Activated CD4-positive, alpha-beta T cell treated with anti-CD3 and anti-CD28 coated beads, Interleukin-2, Interleukin-6, amounts not matched to agents 100 ng/mL and 50 ng/mL, durations not matched to agents 16 hours and 8 hours (primary cell): ENCODE measurements around the gene SLC39A9.
A peak's percentile ranks its signal among the peaks of the same experiment; 100 is the strongest.

Experiments used
- DNase-seq: peaks from one replicate; pipeline ENCODE4 v3.0.0-alpha.2; 2020

SLC39A9 gene, protein sequence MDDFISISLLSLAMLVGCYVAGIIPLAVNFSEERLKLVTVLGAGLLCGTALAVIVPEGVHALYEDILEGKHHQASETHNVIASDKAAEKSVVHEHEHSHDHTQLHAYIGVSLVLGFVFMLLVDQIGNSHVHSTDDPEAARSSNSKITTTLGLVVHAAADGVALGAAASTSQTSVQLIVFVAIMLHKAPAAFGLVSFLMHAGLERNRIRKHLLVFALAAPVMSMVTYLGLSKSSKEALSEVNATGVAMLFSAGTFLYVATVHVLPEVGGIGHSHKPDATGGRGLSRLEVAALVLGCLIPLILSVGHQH

GRCh38 chr14:69398053-69398817, at the start of gene SLC39A9, which contains the start of gene ERH:
Gene SLC39A9 (plus strand): TSS chr14:69398692. CDS start chr14:69399370, 678 bp downstream.
Gene ERH (minus strand): TSS chr14:69398299. CDS start chr14:69398233, 66 bp downstream.
- DNase-seq: peak; percentile 95

- no peak for DNase-seq
Observed at GRCh38 chr14:69349091-69349777, 49.3 kb upstream of the SLC39A9 start.

DNA sequence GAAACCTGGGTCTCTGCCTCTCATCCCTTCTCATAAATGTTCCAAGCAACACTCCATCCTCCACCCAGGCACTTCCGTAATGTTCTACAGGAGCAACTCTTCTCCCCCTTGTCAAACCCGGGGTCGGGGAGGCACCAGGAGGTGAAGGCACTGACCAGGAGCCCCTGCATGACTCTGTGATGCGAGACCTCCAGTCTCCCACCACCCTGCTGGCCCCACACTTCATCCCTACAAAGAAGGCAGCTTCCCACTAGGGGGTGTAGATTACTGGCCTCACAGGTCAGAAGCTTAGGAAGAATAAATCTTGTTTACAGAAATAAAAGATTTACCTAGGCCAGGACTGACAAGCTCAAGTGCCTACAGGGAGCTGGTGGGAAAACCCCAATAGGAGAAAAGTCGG, 47.6 kb upstream of the SLC39A9 start:
- no peak for DNase-seq

GRCh38 chr14:69351385-69351784, 47.1 kb upstream of the SLC39A9 start:
- no peak for DNase-seq

- no peak for DNase-seq
Observed at GRCh38 chr14:69351911-69352310, 46.6 kb upstream of the SLC39A9 start.

DNA sequence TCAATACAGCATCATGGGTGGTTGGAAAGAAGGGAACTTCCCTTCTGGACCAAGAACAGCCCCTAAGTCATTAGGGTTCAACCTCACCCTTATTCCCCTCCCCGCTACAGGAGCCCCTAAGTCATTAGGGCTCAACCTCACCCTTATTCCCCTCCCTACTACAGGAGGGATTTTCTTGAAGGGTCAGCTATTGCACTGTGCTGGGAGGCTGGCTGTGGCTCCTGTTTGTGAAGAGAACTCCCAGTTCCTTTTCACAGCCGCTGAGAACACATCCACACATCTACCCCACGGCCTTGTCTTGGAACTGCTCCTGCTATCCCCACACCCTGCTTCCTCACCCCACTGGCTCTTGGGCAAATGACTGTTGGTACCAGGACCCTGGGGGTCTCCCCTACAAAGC, 45.3 kb upstream of the SLC39A9 start:
- DNase-seq: no peak

DNA sequence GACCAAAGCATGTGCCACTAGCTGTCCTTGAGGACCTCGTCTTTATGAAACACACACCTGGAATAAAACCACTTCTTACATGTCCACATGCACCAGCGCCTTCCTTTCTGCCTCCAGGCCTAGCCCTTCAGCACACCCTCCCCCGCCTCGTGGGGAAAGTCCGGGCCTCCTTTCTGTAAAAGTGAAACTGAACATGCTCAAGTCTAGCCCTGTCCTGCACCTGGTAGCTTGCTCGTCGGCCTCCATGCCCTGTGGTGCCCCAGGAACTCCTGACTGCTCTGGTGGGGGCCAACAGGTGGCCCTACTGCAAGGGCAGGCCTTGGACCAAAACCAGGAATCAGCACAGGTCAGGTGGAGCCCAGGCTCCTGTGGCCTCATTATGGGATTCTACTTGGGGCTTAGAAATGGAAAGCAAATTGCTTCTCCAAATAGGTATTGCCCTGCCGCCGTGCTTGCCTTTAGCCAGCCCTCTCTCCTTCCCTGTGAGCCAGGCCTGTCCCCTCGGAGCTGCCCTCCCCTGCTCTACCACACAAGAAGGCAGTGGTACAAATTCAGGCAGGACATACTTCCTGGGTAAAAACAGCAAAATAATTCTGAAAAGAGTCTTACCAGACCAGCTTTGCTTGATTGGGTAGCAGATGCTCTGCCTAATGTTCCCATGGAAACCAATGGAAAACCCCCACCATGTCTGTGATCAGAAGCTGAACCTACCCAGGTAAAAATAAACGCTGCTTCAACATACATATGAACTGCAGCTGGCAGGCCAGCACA, 43.9 kb upstream of the SLC39A9 start:
- DNase-seq: peak; percentile 83

GRCh38 chr14:69355154-69355597, 43.3 kb upstream of the SLC39A9 start:
- no peak for DNase-seq

- no peak for DNase-seq
Observed at GRCh38 chr14:69355607-69356281, 42.7 kb upstream of the SLC39A9 start.

DNA sequence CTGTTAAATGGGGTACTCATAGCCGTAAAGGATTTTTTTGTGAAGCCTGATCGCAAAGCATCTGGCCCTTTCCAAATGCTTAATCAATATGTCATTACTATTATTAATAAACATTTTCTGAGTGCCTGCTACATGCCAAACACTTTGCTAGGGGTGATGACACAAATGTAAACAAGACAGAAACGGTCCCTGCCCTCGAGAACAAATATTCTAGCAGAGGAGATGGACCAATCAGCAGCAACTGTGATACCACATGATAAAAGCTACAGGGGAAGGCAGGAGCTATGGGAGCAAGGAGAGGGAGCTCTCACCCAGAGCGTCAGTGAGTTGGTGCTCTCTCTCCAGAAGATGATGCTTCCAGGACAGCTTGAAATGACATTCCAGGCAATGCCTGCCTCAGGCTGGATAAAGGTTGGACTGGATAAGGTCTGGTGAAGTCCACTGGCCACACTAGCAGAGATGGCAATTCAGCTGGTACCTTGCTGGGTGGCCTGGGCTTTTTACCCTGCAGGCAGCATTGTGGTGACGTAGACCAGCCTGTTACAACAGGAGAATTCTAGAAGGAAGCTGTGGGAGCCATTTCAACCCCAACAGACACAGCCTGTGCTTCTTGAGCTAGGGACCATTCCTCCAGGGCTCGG, 41.5 kb upstream of the SLC39A9 start:
- no peak for DNase-seq

DNA sequence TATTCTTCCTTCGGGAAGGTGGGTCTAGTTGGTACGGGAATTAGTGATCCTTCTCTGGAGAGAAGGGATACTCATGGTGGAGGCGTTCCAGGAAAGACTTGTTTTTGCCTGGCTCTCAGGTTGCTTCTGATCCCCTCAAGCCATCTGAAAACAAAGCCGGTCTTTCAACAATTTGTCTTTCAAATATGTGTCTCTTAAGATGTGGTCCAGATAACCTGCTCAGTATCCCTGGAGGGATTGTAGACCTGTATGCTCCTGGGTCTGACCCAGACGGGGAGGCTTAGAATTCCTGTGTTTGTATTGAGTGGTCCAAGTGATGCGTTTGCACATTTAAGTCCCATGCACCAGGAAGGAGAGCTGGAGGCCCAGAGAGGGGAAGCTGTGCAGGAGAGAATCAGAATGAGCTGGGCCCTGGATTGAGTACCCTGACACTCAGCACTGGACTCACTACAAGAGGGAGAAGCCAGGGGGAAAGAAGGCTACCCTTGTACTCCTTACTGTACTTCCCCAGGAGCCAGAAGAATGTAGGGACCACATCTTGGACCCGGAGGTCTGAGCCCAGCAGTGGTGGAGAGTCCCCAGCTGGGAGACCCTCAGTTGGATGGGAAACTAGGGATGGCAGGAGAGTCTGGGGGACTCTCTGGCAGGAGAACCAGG, 40.8 kb upstream of the SLC39A9 start:
- DNase-seq: no peak

GRCh38 chr14:69358233-69358963, 40.1 kb upstream of the SLC39A9 start:
- DNase-seq: peak; percentile 30

DNA sequence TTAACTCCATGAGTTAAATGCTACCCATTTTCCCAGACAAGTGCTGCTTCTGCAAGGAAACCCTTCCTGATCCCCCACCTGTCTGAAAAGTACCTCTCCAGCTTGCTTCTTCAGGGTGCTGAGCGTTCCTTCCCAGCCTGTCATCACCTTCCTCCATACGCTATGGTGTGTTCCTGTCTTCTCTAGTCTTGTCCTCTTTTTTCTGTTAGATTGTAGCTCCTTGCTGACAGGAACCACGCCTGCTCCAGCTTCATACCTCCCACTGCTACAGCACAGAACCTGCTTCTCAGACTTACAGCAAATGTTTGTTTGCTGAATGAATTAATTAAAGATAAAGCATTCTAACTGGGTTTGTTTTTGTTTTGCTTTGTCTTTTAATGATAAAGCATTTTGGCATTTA, 39.5 kb upstream of the SLC39A9 start:
- no peak for DNase-seq

DNA sequence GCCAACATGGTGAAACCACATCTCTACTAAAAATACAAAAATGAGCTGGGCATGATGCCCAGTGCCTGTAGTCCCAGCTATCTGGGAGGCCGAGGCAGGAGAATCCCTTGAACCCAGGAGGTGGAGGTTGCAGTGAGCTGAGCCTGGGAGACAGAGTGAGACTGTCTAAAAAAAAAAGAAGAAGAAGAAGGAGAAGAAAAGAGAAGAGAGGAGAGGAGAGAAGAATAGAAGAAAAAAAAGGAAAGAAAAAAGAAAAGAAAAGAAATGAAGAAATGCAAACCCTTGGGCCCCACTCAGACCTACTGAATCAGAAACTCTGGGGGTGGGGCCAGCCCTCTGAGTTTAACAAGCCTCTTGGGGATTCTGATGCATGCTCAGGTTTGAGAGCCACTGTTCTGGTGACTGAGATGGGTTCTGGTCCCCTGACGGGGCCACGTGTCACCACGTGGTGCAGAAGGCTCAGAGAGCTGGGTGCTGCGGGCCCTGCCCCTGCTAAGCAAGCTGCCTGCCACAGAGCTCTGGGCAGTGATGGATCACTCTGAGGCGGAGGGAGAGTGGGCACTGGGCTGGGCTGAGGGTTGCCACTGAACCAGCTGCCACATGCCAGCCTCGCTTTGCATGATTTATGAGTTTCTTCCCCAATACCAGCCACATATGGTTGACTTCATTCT, 37.9 kb upstream of the SLC39A9 start:
- DNase-seq: no peak

- no peak for DNase-seq
Observed at GRCh38 chr14:69363055-69363454, 35.4 kb upstream of the SLC39A9 start.

GRCh38 chr14:69363964-69364363, 34.5 kb upstream of the SLC39A9 start:
- DNase-seq: no peak

GRCh38 chr14:69364378-69364777, 34.1 kb upstream of the SLC39A9 start:
- DNase-seq: no peak

- no peak for DNase-seq
Observed at GRCh38 chr14:69366069-69366468, 32.4 kb upstream of the SLC39A9 start.

GRCh38 chr14:69366761-69367160, 31.7 kb upstream of the SLC39A9 start:
- DNase-seq: no peak

DNA sequence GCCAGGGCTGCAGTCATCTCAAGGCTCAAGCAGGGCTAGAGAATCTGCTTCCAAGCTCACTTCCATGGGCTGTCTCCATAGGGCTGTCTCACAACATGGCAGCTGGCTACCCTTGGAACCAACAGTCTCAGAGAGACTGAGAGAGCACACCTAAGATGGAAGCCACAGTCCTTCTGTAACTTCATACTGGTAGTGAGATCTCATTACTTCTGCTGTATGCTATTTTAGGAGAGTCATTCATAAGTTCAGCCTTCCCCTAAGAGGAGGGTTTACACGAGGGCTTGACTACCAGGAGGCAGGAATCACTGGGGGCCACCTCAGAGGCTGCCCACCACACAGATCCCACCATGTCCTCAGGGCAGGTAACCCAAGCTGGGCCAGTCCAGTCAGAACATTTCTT, 30.1 kb upstream of the SLC39A9 start:
- DNase-seq: no peak
